TTC549 (cell line): ENCODE data around the gene REEP1.

Experiments used
- FAIRE-seq: peaks from 2 replicates; lab custom pipeline; 2012; peaks lifted over from hg19 to GRCh38; lab: Jason Lieb, UNC

The REEP1 gene

DNA sequence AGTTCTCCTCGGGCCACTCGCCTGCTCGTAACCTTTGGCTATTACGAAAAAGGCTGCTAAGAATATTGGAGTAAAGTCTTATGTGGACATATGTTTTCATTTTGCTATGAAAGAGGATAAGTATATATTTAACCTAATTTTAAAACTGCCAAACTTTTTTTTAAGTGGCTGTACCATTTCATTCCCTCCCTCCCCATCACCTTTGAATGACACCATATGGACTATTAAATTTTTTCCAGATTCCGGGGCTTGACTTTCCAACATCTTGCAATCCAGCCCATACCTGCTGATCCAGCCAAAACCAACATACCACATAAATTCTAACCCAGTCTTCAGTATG is 31.5 kb downstream of the REEP1 start:
- FAIRE-seq = no peak

DNA sequence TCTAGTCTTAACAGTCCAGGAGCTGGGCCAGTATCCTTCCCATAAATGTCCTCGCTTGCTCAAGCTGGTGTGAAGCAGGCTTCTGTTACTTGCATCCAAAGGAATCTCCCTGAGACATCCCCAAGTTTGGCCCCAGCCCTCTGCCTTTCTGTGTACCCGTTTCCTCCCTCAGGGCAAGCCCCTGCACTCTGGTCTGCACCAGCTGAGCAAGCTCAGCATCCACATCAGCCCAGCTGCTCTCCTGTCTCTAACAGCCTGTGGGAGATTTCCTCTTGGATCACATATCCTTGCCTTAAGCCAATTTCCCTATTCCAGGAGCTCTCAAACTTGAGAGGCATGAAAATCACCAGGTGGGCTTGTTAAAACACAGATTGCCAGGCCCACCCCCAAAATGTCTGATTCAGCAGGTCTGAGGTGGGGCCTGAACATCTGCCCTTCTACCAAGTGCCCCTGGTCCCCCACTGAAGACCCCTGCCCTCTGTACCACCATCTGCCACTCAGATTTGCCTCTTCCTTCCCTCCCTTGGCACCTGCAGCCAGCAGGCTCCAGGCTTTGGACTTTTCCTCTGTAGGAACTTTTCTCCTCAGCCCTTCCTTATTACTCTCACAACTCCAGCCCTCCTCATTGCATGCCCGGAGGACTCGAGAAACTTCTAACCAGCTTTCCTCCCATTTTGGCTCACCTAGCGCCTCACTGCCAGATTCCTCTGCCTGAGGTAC is 32.1 kb downstream of the REEP1 start:
- FAIRE-seq = no peak

DNA sequence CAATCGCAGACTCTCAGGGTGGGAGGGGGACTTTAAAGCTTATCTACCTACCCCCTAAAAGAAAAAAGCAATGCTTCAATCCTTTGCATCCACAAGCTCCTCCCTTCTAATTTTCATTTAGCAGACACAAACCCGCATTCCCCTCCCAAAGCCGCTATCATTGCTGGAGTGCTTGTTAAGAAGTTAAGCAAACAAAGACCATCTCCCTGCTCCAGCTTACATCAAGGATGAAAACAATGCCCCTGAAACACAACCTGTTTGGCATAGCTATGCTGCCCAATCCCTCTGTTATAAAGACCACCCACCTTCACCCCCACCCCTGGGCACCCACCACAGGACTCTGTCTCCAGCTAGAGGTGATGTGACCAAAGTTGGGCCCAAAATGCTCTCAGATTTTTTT is 33.0 kb downstream of the REEP1 start:
- no peak for FAIRE-seq

DNA sequence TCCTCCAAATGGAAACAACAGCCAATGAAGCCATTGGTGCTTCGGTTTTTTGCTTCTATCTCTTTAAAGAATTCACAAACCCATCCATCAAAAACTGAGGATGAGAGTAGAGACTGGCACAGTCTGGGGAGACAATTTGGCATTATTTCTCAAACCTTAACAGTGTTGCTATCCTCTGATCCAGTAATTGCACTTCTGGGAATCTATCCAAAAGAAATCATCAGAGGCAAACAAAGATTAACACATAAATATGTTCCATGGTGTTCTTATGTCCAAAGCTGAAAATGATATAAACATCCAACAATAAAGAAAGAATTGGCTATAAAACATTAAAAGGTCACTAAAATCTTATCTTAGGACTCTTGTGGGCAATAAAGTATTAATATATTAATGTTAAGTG is 35.1 kb downstream of the REEP1 start:
- no peak for FAIRE-seq

DNA sequence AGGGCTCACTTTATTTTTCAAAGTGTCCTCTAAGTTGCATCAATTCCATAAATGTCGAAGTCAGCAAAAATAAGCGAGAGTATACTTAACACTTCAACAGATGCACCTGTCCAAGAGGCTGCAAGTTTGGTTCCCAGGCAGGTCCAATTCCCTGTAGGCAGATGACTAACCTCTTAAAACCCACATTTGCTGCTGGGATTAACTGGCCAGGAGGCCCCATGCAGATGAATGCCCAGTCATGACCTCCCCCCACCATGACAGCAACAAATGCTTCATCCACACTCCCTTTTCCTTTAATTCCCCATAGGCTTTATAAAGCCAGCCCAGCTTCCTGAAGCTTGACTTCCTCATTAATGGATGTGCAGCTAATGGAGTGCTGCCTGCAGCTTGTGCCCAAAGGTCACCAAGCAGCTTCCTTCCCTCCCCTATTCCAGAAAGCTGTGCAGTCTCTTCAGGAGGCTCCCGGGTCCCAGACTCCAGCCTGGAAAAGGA is 35.7 kb downstream of the REEP1 start:
- FAIRE-seq = no peak

GRCh38 chr2:86301009-86301408 is 36.4 kb downstream of the REEP1 start:
- no peak for FAIRE-seq

DNA sequence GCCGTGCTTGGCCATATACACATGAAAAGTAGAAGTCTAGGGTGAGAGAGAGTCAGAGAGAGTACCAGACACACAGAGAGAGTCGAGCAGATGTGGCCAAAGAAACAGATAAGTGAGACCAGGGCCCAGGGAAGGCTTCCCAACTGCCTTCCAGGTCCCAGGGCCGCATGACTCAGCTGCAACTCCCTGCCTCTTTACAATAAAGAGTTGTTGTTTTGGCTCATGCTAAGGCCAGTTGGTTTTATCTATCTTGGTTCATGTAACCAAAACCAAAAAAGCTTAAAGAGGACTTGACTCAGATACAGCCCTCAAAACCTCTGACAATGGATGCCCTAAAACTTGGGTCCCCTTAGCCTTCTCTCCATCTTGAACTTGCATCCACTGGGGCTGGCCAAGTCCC is 36.9 kb downstream of the REEP1 start:
- no peak for FAIRE-seq

DNA sequence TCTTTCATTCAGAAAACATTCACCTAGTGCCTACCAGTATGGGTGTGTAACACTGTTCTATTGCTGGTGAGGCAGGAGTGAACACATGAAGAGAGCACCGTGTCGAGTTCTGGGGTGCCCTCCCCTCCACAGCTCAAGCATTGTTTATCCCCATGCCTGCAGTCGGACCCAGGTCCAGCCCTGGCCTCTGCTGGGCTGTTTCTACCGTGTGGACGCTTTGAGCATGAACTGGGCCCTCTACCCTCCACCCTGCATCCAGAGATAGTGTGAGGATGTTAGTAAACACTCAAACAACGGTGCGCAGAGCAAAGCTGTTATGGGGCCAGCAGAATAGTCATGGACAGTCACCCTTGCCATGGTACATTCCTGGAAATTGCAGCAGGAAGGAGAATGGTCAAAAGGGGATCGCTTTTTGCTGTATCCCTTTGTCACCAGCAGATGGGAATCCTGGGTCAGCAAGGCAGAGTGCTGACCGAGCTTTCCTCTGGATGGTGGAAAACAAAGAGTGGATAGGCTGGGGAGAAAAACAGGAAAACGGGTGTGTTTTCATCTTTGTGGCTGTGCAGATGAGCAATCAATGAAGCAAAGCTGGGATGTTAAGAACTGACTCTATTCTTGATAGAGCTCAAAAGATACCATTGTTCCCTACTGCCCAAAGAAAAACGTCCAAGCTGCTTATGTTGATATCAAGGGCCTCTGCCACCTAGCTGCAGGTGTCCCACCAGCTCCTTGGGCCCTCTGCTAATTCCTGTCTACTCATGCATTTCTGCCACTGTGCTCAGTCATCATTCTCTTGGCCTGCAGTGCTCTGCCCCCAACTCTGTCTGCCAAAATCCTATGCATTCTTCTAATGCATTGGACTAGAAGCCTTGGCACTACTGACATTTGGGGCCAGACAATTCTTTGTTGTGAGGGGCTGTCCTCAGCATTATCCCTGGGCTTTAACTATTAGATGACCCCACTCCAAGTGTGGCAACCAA is 38.7 kb downstream of the REEP1 start:
- no peak for FAIRE-seq

GRCh38 chr2:86297382-86298147 is 39.9 kb downstream of the REEP1 start:
- FAIRE-seq = no peak

GRCh38 chr2:86296947-86297346 is 40.5 kb downstream of the REEP1 start:
- no peak for FAIRE-seq

- no peak for FAIRE-seq
Measured at GRCh38 chr2:86295066-86295465, 42.4 kb downstream of the REEP1 start.

DNA sequence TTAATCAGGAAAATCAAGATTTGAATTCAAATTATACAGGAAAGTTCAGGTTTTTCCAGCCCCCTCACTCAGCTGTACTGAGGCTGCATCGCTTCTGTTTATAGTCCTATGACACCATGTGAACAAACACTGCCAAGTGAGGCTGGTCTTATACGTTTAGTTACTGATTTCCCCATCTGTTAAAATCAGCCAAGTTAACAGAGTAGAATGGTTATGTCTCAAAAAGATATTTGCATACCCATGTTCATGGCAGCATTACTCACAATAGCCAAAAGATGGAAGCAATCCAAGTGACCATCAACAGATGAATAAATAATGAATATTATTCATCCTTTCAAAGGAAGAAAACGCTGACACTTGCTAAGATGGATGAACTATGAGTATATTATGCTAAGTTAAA is 43.8 kb downstream of the REEP1 start:
- no peak for FAIRE-seq

- no peak for FAIRE-seq
Measured at GRCh38 chr2:86292571-86293515, 44.6 kb downstream of the REEP1 start.

- no peak for FAIRE-seq
Measured at GRCh38 chr2:86291328-86291662, 46.1 kb downstream of the REEP1 start.

GRCh38 chr2:86290596-86291327 is 46.7 kb downstream of the REEP1 start:
- FAIRE-seq = no peak

GRCh38 chr2:86286516-86286915 is 50.9 kb downstream of the REEP1 start:
- no peak for FAIRE-seq

DNA sequence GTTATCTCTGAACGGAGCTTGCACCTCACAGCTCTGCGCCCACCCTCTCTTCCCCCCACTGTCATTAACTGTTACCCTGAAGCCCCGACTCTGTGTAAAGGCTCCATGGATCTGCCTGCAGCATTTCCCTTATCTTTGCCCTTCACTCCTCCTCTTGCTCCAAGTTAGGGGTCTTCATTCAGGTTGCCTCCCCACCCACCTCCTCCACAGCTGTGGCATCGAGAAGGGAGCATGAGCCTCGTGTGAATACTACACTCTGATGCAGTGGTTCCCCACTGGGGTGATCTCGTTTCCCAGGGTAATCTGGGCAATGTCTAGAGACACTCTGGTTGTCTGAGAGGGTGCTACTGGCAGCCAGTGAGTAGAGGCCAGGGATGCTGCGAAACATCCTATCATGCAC is 51.4 kb downstream of the REEP1 start:
- no peak for FAIRE-seq

DNA sequence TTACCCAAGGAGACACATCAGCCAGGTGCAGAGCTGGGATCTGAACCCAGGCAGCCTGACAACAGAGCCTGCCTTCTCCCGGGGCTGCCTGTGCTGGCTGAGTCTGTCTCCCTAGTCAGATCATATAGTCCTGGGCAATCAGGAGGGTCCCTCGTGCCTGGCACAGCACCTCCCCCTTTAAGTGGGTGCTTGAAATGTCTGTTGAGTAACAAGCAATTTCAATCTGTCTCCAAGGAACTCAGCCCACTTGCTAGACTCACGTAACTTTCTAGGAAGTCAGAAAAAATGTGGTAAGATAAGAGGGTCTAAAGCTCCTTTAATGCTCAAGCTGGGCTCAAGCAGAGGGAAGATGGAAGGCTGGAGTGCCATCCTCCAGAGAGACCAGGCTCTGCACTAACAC is 51.9 kb downstream of the REEP1 start:
- no peak for FAIRE-seq

DNA sequence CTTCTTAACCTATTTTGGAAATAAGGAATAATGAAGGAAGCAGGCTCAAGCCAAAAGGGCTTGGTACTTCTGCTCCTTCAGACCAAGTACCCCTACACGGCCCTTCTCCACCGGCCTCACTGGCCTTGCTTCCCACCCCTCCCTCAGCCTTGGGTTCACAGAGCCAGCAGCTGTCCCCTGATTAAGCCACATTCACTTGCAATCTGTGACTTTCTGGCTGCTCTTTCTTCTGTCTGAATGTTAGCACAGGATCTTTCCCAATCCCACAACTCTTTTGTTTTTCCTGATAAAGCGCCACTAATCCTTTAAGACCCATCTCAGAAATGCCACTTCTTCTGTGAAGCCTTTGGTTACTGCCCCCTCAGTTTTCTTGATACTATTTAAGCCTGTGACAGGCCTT is 52.4 kb downstream of the REEP1 start:
- no peak for FAIRE-seq

GRCh38 chr2:86284401-86284841 is 53.0 kb downstream of the REEP1 start:
- no peak for FAIRE-seq
